Mucosa of stomach (tissue), 1 donor: ENCODE results near the gene RNF20.
A peak's percentile ranks its signal among the peaks of the same experiment; 100 is the strongest.

Source experiments
- H3K27me3 ChIP-seq: one replicate; pipeline ENCODE4 v1.7.0; 2013; ENCODE audit warnings: mild to moderate bottlenecking, low read length; ENCODE audit not compliant: control insufficient read depth, insufficient read depth
- H3K36me3 ChIP-seq: one replicate; pipeline ENCODE4 v1.7.0; 2013; ENCODE audit warnings: low read length; ENCODE audit not compliant: control insufficient read depth, insufficient read depth
- H3K4me1 ChIP-seq: one replicate; pipeline ENCODE4 v1.7.0; 2013; ENCODE audit warnings: mild to moderate bottlenecking, low read length; ENCODE audit not compliant: control insufficient read depth, insufficient read depth
- H3K4me3 ChIP-seq: one replicate; pipeline ENCODE4 v1.7.0; 2013; ENCODE audit warnings: low read length
- H3K9ac ChIP-seq: one replicate; pipeline ENCODE4 v1.7.0; 2013; ENCODE audit warnings: mild to moderate bottlenecking, low read length, moderate library complexity
- H3K9me3 ChIP-seq: one replicate; pipeline ENCODE4 v1.7.0; 2013; ENCODE audit warnings: mild to moderate bottlenecking, low read length, moderate library complexity; ENCODE audit not compliant: control insufficient read depth
- donor health status: Pancreatic carcinoma.

RNF20 gene

GRCh38 chr9:101533334-101534204, at the start of gene RNF20:
RNF20 (plus strand) TSS chr9:101533853; CDS start chr9:101535424, 1,571 bp downstream.
- Histone ChIP-seq H3K4me1 (no peaks in the 10 kb centered on the region), H3K9me3 (no peaks in the 10 kb centered on the region), H3K36me3 (peaks cover 8% of the 10 kb centered on the region), H3K27me3 (no peaks in the 10 kb centered on the region), H3K4me3 (peak within 1 kb of the TSS; percentile 90), H3K9ac (peak within 1 kb of the TSS; percentile 77)

- Histone ChIP-seq H3K27me3 (no peaks in the 10 kb centered on the region), H3K36me3 (no peaks in the 10 kb centered on the region), H3K4me3 (no peak overlapping the region), H3K9me3 (no peaks in the 10 kb centered on the region), H3K4me1 (peaks cover 50% of the 10 kb centered on the region), H3K9ac (no peak overlapping the region)
Observed at GRCh38 chr9:101484046-101484445, 49.6 kb upstream of the RNF20 start.

- Histone ChIP-seq H3K4me1 (peaks cover 32% of the 10 kb centered on the region), H3K9ac (peak overlapping the region; percentile 98), H3K27me3 (no peaks in the 10 kb centered on the region), H3K4me3 (peak overlapping the region; percentile 85), H3K36me3 (no peaks in the 10 kb centered on the region), H3K9me3 (no peaks in the 10 kb centered on the region)
Observed at GRCh38 chr9:101485924-101486692, 47.5 kb upstream of the RNF20 start.

- H3K27me3 ChIP-seq, result no peaks in the 10 kb centered on the region
- peak overlapping the region; percentile 98 for H3K9ac ChIP-seq
- H3K4me3 ChIP-seq, result peak overlapping the region; percentile 85
- no peaks in the 10 kb centered on the region for H3K36me3 ChIP-seq
- H3K9me3 ChIP-seq, result no peaks in the 10 kb centered on the region
- H3K4me1 ChIP-seq, result peaks cover 25% of the 10 kb centered on the region
Observed at GRCh38 chr9:101486693-101487442, 46.8 kb upstream of the RNF20 start.

GRCh38 chr9:101487443-101487840, 46.2 kb upstream of the RNF20 start:
- no peaks in the 10 kb centered on the region for H3K36me3 ChIP-seq
- H3K9me3 ChIP-seq, result no peaks in the 10 kb centered on the region
- peak overlapping the region; percentile 85 for H3K4me3 ChIP-seq
- peaks cover 22% of the 10 kb centered on the region for H3K4me1 ChIP-seq
- H3K27me3 ChIP-seq, result no peaks in the 10 kb centered on the region
- H3K9ac ChIP-seq, result peak overlapping the region; percentile 98

- H3K4me1 ChIP-seq, result no peaks in the 10 kb centered on the region
- no peak overlapping the region for H3K9ac ChIP-seq
- no peaks in the 10 kb centered on the region for H3K27me3 ChIP-seq
- no peaks in the 10 kb centered on the region for H3K9me3 ChIP-seq
- no peaks in the 10 kb centered on the region for H3K36me3 ChIP-seq
- no peak overlapping the region for H3K4me3 ChIP-seq
Observed at GRCh38 chr9:101495810-101496209, 37.8 kb upstream of the RNF20 start.

GRCh38 chr9:101498323-101498722, 35.3 kb upstream of the RNF20 start:
- no peaks in the 10 kb centered on the region for H3K4me1 ChIP-seq
- no peaks in the 10 kb centered on the region for H3K9me3 ChIP-seq
- no peak overlapping the region for H3K9ac ChIP-seq
- H3K36me3 ChIP-seq, result no peaks in the 10 kb centered on the region
- H3K4me3 ChIP-seq, result no peak overlapping the region
- H3K27me3 ChIP-seq, result no peaks in the 10 kb centered on the region

GRCh38 chr9:101504188-101504587, 29.5 kb upstream of the RNF20 start:
- H3K4me1 ChIP-seq, result no peaks in the 10 kb centered on the region
- no peaks in the 10 kb centered on the region for H3K9me3 ChIP-seq
- no peaks in the 10 kb centered on the region for H3K27me3 ChIP-seq
- no peak overlapping the region for H3K9ac ChIP-seq
- no peak overlapping the region for H3K4me3 ChIP-seq
- H3K36me3 ChIP-seq, result no peaks in the 10 kb centered on the region

- Histone ChIP-seq H3K36me3 (no peaks in the 10 kb centered on the region), H3K4me3 (no peak overlapping the region), H3K9me3 (no peaks in the 10 kb centered on the region), H3K27me3 (no peaks in the 10 kb centered on the region), H3K4me1 (no peaks in the 10 kb centered on the region), H3K9ac (no peak overlapping the region)
Observed at GRCh38 chr9:101508211-101508610, 25.4 kb upstream of the RNF20 start.

- no peaks in the 10 kb centered on the region for H3K9me3 ChIP-seq
- no peaks in the 10 kb centered on the region for H3K27me3 ChIP-seq
- H3K9ac ChIP-seq, result no peak overlapping the region
- H3K36me3 ChIP-seq, result no peaks in the 10 kb centered on the region
- H3K4me1 ChIP-seq, result no peaks in the 10 kb centered on the region
- no peak overlapping the region for H3K4me3 ChIP-seq
Observed at GRCh38 chr9:101509572-101509971, 24.1 kb upstream of the RNF20 start.

- no peaks in the 10 kb centered on the region for H3K9me3 ChIP-seq
- H3K36me3 ChIP-seq, result no peaks in the 10 kb centered on the region
- H3K27me3 ChIP-seq, result no peaks in the 10 kb centered on the region
- no peak overlapping the region for H3K4me3 ChIP-seq
- H3K9ac ChIP-seq, result no peak overlapping the region
- H3K4me1 ChIP-seq, result no peaks in the 10 kb centered on the region
Observed at GRCh38 chr9:101510459-101510858, 23.2 kb upstream of the RNF20 start.

GRCh38 chr9:101511009-101511408, 22.6 kb upstream of the RNF20 start:
- no peaks in the 10 kb centered on the region for H3K27me3 ChIP-seq
- H3K9me3 ChIP-seq, result no peaks in the 10 kb centered on the region
- H3K4me1 ChIP-seq, result no peaks in the 10 kb centered on the region
- H3K4me3 ChIP-seq, result no peak overlapping the region
- no peak overlapping the region for H3K9ac ChIP-seq
- no peaks in the 10 kb centered on the region for H3K36me3 ChIP-seq
